ENCODE results near the gene EDIL3.

DNA sequence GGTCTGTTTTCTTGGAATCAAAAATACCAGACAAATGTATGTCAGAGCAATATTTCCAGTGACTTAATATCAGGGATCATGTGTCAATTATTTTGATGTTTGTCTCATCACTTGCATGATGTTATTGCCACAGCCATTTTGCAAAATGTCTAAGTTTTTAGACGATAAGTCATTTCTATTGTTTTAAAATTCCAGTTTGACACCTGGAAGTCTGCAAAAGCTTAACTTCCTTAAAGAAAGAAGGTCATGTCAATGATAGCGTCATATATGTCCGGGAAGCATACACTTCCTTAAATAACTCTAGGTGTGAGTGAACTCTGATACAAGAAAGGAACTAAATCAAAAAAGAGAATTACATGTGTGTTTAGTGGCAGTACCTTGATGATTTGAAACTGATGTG, 259.5 kb downstream of the EDIL3 start:
- no peak for TF ChIP-seq POLR2AphosphoS5 (IDR thresholded peaks at IDR 0.05; ENCODE audit: low read depth, low read length)
- no peak for TF ChIP-seq POLR2A (IDR thresholded peaks at IDR 0.05; ENCODE audit: low read depth, low read length)
- TF ChIP-seq TAF1 (IDR thresholded peaks at IDR 0.05; ENCODE audit: borderline replicate concordance, low read depth, low read length): no peak
